WTC11 (cell line): Measurements from ENCODE around the gene PDIA6. TPM values are rescaled to one million over a fixed set of nuclear protein-coding genes. Genes with fewer than 3 reads are reported as not detected.

Experiments used
- ATAC-seq: fragments of 200-7000 bp; cut with Tn5 transposase; 2 replicates; pipeline ENCODE4 v1.10.0; 2021; ENCODE audit warnings: mild to moderate bottlenecking, moderate library complexity
- CTCF ChIA-PET: fragments of 300-600 bp; sonication (Branson Sonifier 250); formaldehyde crosslinking; loops from one replicate; lab custom pipeline; 2021; ENCODE audit warnings: antibody characterized with exemption; lab: Charles Lee
- POLR2A ChIA-PET: fragments of 350-600 bp; sonication (Branson Sonifier 250); formaldehyde crosslinking; loops from one replicate; lab custom pipeline; 2021; ENCODE audit warnings: antibody characterized with exemption; lab: Charles Lee
- DNase-seq: peaks from one replicate; pipeline ENCODE4 v3.0.0; 2021; ENCODE audit warnings: low spot score
- H3K27ac Mint-ChIP-seq: 2 replicates; pipeline ENCODE4 v1.8.0; 2021; ENCODE audit warnings: mixed read lengths
- H3K27me3 Mint-ChIP-seq: 2 replicates; pipeline ENCODE4 v1.8.0; 2021; ENCODE audit warnings: low read depth, mild to moderate bottlenecking, moderate library complexity, mixed read lengths
- H3K36me3 Mint-ChIP-seq: 2 replicates; pipeline ENCODE4 v1.8.0; 2021; ENCODE audit warnings: mixed read lengths
- H3K4me1 Mint-ChIP-seq: 2 replicates; pipeline ENCODE4 v1.8.0; 2022; ENCODE audit warnings: mixed read lengths
- H3K4me3 Mint-ChIP-seq: 2 replicates; pipeline ENCODE4 v1.8.0; 2021; ENCODE audit warnings: mild to moderate bottlenecking, moderate library complexity, mixed read lengths
- H3K9me3 Mint-ChIP-seq: 2 replicates; pipeline ENCODE4 v1.8.0; 2021; ENCODE audit warnings: mixed read lengths
- CREM ChIP-seq: sonication (generic); formaldehyde crosslinking; IDR thresholded peaks from 2 replicates; pipeline ENCODE4 v1.8.1; 2022; ENCODE audit warnings: mild to moderate bottlenecking, missing genetic modification reagents, moderate library complexity
- E2F4 ChIP-seq: sonication (generic); formaldehyde crosslinking; IDR thresholded peaks from 2 replicates; pipeline ENCODE4 v1.8.1; 2022; ENCODE audit warnings: low read depth, mild to moderate bottlenecking, moderate library complexity, missing genetic modification reagents, borderline replicate concordance
- FOXJ3 ChIP-seq: sonication (generic); formaldehyde crosslinking; IDR thresholded peaks from 2 replicates; pipeline ENCODE4 v1.9.0; 2021; ENCODE audit warnings: missing genetic modification reagents, mild to moderate bottlenecking, borderline replicate concordance
- GRHL2 ChIP-seq: fragments of 250-450 bp; sonication (Bioruptor Pico); IDR thresholded peaks from 2 replicates; pipeline ENCODE4 v1.8.0; 2022; ENCODE audit warnings: mild to moderate bottlenecking, moderate library complexity; ENCODE audit not compliant: insufficient replicate concordance, severe bottlenecking
- HMGXB4 ChIP-seq: sonication (generic); formaldehyde crosslinking; IDR thresholded peaks from 2 replicates; pipeline ENCODE4 v1.8.1; 2023; ENCODE audit warnings: mild to moderate bottlenecking, moderate library complexity, missing genetic modification reagents
- IRF2 ChIP-seq: sonication (generic); formaldehyde crosslinking; IDR thresholded peaks from 2 replicates; pipeline ENCODE4 v1.8.0; 2022; ENCODE audit warnings: low read depth, missing genetic modification reagents, borderline replicate concordance
- JAZF1 ChIP-seq: fragments of 250-450 bp; sonication (Bioruptor Pico); IDR thresholded peaks from 2 replicates; pipeline ENCODE4 v1.9.0; 2021; ENCODE audit warnings: moderate library complexity, mild to moderate bottlenecking, inconsistent platforms
- KAT7 ChIP-seq: sonication (generic); formaldehyde crosslinking; IDR thresholded peaks from 2 replicates; pipeline ENCODE4 v1.8.1; 2023; ENCODE audit warnings: missing genetic modification reagents, mild to moderate bottlenecking, borderline replicate concordance
- MXD4 ChIP-seq: fragments of 250-450 bp; sonication (Bioruptor Pico); IDR thresholded peaks from 2 replicates; pipeline ENCODE4 v1.8.0; 2021; ENCODE audit warnings: mild to moderate bottlenecking, moderate library complexity, borderline replicate concordance
- SOX15 ChIP-seq: fragments of 250-450 bp; sonication (Bioruptor Pico); IDR thresholded peaks from 2 replicates; pipeline ENCODE4 v1.9.0; 2021; ENCODE audit warnings: mild to moderate bottlenecking
- STAT6 ChIP-seq: sonication (generic); formaldehyde crosslinking; conservative IDR thresholded peaks from 2 replicates; pipeline ENCODE4 v1.8.1; 2023; ENCODE audit warnings: mild to moderate bottlenecking, low read depth, missing genetic modification reagents, moderate library complexity
- ZMAT4 ChIP-seq: fragments of 250-450 bp; sonication (Bioruptor Pico); IDR thresholded peaks from 2 replicates; pipeline ENCODE4 v1.9.0; 2021; ENCODE audit warnings: mild to moderate bottlenecking
- ZNF138 ChIP-seq: sonication (generic); formaldehyde crosslinking; conservative IDR thresholded peaks from 2 replicates; pipeline ENCODE4 v1.8.1; 2022; ENCODE audit warnings: mild to moderate bottlenecking, moderate library complexity, missing genetic modification reagents
- total RNA-seq: library from RNA; stranded (reverse); gene quantifications from 3 replicates; pipeline ENCODE4 v1.2.3, GENCODE V29; 2021

Gene PDIA6
- total RNA-seq, 1 experiment from 2014 or later: 331 TPM

GRCh38 chr2:10820978-10821695 is 8.6 kb upstream of the PDIA6 start (continued):
- TF ChIP-seq STAT6 (CRISPR knock-in tag): no peak
- no peak for TF ChIP-seq JAZF1 (CRISPR knock-in tag)
- no peak for TF ChIP-seq ZMAT4 (CRISPR knock-in tag)
- no peak for TF ChIP-seq E2F4 (CRISPR knock-in tag)
- TF ChIP-seq SOX15: no peak
- no peak for TF ChIP-seq ZNF138 (CRISPR knock-in tag)
- TF ChIP-seq HMGXB4 (CRISPR knock-in tag): no peak
- TF ChIP-seq KAT7 (CRISPR knock-in tag): no peak
- no peak for TF ChIP-seq IRF2 (CRISPR knock-in tag)

GRCh38 chr2:10820562-10820961 is 8.0 kb upstream of the PDIA6 start:
- ATAC-seq: no peak
- no peak overlapping the region for H3K27ac Mint-ChIP-seq
- no peaks in the 10 kb centered on the region for H3K36me3 Mint-ChIP-seq
- peaks cover 2% of the 10 kb centered on the region; the same call in 1 of the 2 replicates for H3K4me1 Mint-ChIP-seq
- H3K9me3 Mint-ChIP-seq: peaks cover 3% of the 10 kb centered on the region; the same call in 1 of the 2 replicates
- ChIA-PET CTCF (interaction anchor here (0.5 to 1.0 kb wide), 2 partner anchors 12 to 143 kb away, joined by 3 to 4 read pairs; no protein-coding TSS in a partner anchor), POLR2A (no interaction called here)
- no peaks in the 10 kb centered on the region; the same call in 1 of the 2 replicates for H3K27me3 Mint-ChIP-seq
- no peak for TF ChIP-seq ZNF138 (CRISPR knock-in tag)
- no peak for TF ChIP-seq GRHL2 (CRISPR knock-in tag)
- no peak for TF ChIP-seq CREM (CRISPR knock-in tag)
- TF ChIP-seq FOXJ3 (CRISPR knock-in tag): no peak
- no peak for TF ChIP-seq MXD4 (CRISPR knock-in tag)
- no peak for TF ChIP-seq STAT6 (CRISPR knock-in tag)
- no peak for DNase-seq
- no peak overlapping the region for H3K4me3 Mint-ChIP-seq
